HUES64 (cell line): ENCODE data around the gene SAP30BP.

Experiments
- H3K27ac ChIP-seq: 2 replicates; pipeline ENCODE4 v1.7.0; 2013; ENCODE audit warnings: low read depth, low read length, inconsistent platforms
- H3K27me3 ChIP-seq: 2 replicates; pipeline ENCODE4 v1.6.1; 2013; ENCODE audit warnings: mild to moderate bottlenecking, low read length; ENCODE audit not compliant: insufficient read depth
- H3K36me3 ChIP-seq: 2 replicates; pipeline ENCODE4 v1.6.1; 2013; ENCODE audit warnings: mild to moderate bottlenecking, low read length; ENCODE audit not compliant: insufficient read depth
- H3K4me1 ChIP-seq: 2 replicates; pipeline ENCODE4 v1.6.1; 2013; ENCODE audit warnings: mild to moderate bottlenecking, low read length, moderate library complexity; ENCODE audit not compliant: insufficient read depth
- H3K4me3 ChIP-seq: 2 replicates; pipeline ENCODE4 v1.5.1; 2013; ENCODE audit warnings: mild to moderate bottlenecking, low read length, moderate library complexity
- H3K9ac ChIP-seq: 2 replicates; pipeline ENCODE4 v1.6.1; 2013; ENCODE audit warnings: mild to moderate bottlenecking, low read depth, low read length
- H3K9me3 ChIP-seq: 2 replicates; pipeline ENCODE4 v1.6.1; 2013; ENCODE audit warnings: low read depth, low read length; ENCODE audit not compliant: insufficient read depth
- WGBS: fragments of 150-250, 120-280 bp; methylation state at CpG from one replicate; pipeline ENCODE4 v1.1.7; 2013; ENCODE audit warnings: missing lambda C conversion rate; 5-methylcytosine and 5-hydroxymethylcytosine counted together

The SAP30BP gene

DNA sequence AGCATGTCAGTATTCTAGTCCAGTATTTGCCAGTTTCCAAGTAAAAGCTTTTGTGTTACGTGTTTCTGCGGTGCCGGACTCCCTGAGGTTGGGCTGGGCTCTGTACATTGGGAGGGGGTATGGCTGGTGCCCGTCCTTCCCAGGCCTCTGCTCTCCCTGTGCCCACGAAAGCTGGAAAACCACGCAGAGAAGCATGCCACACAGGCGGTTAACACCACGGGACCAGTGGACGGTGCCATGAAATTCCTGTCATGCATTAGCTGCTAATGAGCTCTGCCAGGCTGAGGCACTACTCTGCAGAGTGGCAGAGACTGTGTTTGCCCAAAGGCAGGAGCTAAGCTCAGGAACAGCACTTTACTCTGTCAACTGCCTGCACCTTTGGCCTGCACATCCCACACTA, 25.8 kb upstream of the SAP30BP start:
- Histone ChIP-seq H3K27ac (no peak overlapping the region), H3K4me3 (no peak overlapping the region), H3K9me3 (no peaks in the 10 kb centered on the region), H3K36me3 (0 out of 2 replicates have a peak, but pooled peaks cover 2% of the 10 kb centered on the region), H3K9ac (no peak overlapping the region), H3K4me1 (peaks cover 16% of the 10 kb centered on the region), H3K27me3 (no peaks in the 10 kb centered on the region)
- 95% methylated on average over 9 of the region's 9 CpGs for WGBS

DNA sequence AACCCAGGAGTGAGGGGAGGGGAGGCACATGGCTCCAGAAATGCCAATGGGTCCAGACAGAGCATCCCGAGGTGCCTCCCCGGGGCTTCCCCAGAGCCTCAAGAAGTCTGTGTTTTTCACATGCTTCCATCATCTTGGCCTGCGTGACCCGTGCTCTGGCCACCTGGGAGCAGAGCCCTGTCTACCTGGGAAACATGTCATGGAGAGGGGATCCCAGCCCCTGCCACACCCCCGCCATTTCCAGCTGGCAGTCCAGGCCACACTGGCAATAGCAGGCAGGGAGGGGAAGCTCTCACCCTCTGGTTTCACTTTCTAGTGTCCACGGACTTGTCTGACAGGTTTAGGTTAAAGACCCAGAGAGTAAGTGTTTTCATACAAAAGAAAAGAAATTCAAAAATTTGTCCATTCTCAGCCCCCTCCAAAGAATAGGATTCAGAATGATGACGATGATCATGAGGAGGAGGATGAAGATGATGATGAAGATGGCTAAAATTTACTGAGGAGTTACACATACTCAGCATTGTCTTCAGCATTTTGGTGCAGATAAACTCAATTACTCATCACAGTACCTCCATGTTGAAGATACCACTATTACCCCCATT, 24.9 kb upstream of the SAP30BP start:
- H3K9me3 ChIP-seq: no peaks in the 10 kb centered on the region
- 95% methylated on average over 7 of the region's 7 CpGs for WGBS
- H3K9ac ChIP-seq: 0 out of 2 replicates have a peak overlapping the region, but pooled peaks have one; percentile 1
- H3K27ac ChIP-seq: peak overlapping the region; percentile 62; the same call in 1 of the 2 replicates
- 0 out of 2 replicates have a peak, but pooled peaks cover 2% of the 10 kb centered on the region for H3K36me3 ChIP-seq
- H3K4me3 ChIP-seq: no peak overlapping the region
- peaks cover 16% of the 10 kb centered on the region for H3K4me1 ChIP-seq
- no peaks in the 10 kb centered on the region for H3K27me3 ChIP-seq

DNA sequence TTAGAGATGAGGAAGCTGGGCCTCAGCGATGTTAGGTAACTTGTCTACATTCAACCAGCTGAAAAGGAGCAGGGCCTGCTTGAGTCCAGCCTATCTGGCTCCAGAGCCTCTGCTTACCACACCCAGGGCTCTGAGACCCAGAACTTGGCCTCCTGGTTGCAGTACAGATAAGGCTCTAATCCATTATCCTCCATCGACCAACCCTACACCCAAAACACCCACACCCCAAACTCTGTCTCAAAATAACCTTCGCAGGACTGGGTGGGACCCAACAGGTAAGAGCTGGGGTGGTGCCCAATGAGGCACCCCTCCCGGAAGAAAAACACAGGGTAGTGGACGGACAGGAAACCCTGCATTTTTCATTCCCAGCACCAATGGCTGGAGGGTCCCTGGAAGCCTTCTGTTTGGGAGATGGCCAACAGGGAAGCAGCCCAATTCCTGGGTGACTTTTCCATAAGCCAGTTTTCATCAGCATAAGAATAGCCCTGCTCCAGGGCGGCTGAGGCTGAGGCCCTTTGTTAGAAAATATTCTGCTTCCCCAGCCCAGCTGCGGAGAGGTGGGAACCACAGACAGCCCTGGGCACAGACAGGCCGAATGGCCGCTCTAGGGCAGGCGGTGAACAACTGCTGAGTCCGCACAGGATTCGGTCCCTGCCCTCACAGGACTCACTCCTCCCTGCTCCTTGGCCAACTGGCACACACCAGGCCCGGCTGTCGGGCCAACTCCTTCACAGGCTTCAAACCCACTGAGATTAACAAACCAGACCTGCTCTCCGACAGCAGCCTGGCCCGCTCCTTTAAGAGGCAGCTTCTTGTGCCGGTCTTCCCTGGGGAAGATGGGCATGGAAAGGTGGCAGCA, 24.1 kb upstream of the SAP30BP start:
- Histone ChIP-seq H3K9me3 (no peaks in the 10 kb centered on the region), H3K36me3 (0 out of 2 replicates have a peak, but pooled peaks cover 2% of the 10 kb centered on the region), H3K4me1 (peaks cover 16% of the 10 kb centered on the region), H3K4me3 (no peak overlapping the region), H3K27ac (peak overlapping the region; percentile 70), H3K9ac (peak overlapping the region; percentile 34; the same call in 1 of the 2 replicates), H3K27me3 (no peaks in the 10 kb centered on the region)
- 68% methylated on average over 17 of the region's 17 CpGs for WGBS

DNA sequence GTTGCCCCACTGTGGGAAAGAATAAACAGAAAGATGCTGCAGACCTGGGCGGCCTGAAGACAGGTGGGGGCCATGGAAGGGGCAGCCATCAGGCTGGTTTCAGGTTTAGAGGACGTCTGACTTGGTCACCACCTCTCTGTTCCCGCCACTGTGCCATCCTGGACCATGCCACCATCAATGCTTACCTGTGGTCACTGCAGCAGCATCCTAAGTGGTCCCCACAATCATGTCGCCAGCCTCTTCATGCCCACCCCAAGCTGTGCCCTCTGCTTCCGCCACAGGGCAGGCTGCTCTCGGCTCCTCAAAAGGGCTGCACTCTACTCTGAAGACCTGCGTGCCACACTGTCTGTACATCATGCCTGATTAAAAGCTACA, 23.5 kb upstream of the SAP30BP start:
- Histone ChIP-seq H3K4me3 (no peak overlapping the region), H3K4me1 (peaks cover 16% of the 10 kb centered on the region), H3K36me3 (0 out of 2 replicates have a peak, but pooled peaks cover 3% of the 10 kb centered on the region), H3K9ac (peak overlapping the region; percentile 34; the same call in 1 of the 2 replicates), H3K9me3 (no peaks in the 10 kb centered on the region), H3K27ac (peak overlapping the region; percentile 70), H3K27me3 (no peaks in the 10 kb centered on the region)
- WGBS: 91% methylated on average over 7 of the region's 7 CpGs

DNA sequence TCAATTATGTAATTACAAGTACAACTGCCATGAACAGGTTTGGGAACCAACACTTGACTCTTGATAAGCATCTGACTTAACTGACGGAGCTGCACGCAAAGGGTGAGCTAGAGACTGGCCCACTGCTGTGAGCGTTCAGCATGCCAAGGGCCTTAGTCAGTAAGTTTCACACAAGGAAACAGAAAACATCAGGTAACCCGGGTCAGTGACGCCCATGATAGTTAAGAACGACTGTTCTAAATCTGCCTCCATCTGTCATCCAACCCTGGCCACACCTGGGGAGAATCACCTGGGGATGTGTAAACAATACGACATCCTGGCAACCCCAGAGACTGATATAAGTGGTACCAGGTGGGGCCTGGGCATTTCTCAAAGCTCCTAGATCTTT, 21.6 kb upstream of the SAP30BP start:
- H3K4me3 ChIP-seq: no peak overlapping the region
- peaks cover 16% of the 10 kb centered on the region for H3K4me1 ChIP-seq
- H3K36me3 ChIP-seq: peaks cover 21% of the 10 kb centered on the region
- H3K27me3 ChIP-seq: no peaks in the 10 kb centered on the region
- no peak overlapping the region; the same call in 1 of the 2 replicates for H3K9ac ChIP-seq
- peak overlapping the region; percentile 74 for H3K27ac ChIP-seq
- 71% methylated on average over 7 of the region's 7 CpGs for WGBS
- no peaks in the 10 kb centered on the region for H3K9me3 ChIP-seq

DNA sequence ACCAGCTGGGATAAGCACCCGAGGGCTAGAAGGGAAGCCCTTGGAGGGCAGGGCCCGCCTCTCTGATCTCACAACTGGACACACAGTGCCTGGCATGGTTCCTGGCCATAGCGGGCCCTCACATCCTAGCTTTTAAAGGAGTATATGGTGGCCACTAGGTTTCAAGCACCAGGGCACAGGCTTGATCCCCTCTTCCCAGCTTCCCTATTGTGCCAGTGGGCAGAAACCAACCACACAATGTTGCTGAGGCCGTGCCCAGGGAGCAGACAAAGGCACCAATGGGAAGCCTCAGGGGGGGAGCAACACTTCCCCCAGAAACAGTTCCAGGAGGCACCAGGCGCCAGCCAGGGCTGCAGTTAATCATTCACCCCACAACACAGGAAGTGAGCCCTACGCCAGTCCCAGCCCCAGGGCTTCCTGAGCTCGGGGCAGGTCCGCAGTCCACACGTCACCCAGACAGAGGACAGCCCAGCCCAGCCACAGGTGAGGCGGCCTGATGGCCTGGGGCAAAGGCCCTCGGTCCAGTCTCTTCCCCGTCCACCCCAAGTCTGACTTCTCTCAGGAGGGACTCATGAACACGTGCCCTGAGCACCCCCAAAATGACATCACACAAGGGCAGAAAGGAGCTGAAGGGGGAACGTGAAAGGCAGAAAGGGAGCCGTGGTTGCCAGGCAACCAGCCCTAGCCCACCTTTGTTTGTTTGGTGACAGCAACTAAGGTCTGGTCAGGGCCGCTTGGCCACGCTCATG, 21.1 kb upstream of the SAP30BP start:
- Histone ChIP-seq H3K36me3 (peaks cover 27% of the 10 kb centered on the region), H3K4me1 (peaks cover 16% of the 10 kb centered on the region), H3K4me3 (no peak overlapping the region), H3K27me3 (no peaks in the 10 kb centered on the region), H3K27ac (peak overlapping the region; percentile 74), H3K9me3 (no peaks in the 10 kb centered on the region), H3K9ac (peak overlapping the region; percentile 31; the same call in 1 of the 2 replicates)
- WGBS: 86% methylated on average over 17 of the region's 17 CpGs

DNA sequence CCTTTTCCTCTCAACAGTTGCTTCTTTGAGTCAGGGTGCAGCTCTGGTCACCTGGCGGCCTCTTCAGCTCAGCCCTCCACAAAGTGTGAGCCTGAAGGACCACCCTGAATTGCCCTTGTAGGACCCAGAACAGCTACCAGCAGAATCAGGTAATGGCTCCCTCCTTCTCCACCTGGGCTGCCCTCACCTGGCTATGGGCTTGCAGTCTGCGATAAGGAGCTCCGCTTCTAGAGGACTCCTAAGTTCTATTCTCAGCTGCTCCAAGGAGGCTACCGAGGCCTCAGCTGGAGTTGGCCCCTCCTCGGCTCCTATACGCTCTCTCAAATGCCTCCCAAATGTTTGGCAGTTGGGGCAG, 20.5 kb upstream of the SAP30BP start:
- H3K9ac ChIP-seq: no peak overlapping the region
- peaks cover 29% of the 10 kb centered on the region for H3K36me3 ChIP-seq

DNA sequence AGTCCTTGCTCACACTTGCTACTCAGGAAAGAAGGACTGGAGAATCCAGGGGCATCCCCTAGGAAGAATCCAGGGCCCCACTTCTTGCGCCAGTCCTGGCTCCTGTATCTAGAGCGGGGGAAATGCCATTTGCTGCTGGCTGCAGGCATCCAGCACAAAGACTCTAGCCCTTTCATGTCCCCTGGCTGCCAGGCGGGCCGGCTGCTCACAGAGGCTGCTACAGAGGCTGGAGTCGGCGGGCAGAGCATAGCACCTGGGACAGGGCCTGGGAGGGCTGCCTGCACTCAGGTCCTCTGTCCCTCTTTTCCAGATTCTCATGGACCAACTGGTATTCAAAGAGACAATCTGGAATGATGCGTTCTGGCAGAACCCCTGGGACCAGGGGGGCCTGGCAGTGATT, 20.1 kb upstream of the SAP30BP start:
- Histone ChIP-seq H3K9me3 (no peaks in the 10 kb centered on the region), H3K9ac (no peak overlapping the region), H3K27me3 (no peaks in the 10 kb centered on the region), H3K27ac (no peak overlapping the region; the same call in 1 of the 2 replicates), H3K36me3 (peaks cover 32% of the 10 kb centered on the region), H3K4me3 (no peak overlapping the region), H3K4me1 (peaks cover 16% of the 10 kb centered on the region)
- 92% methylated on average over 7 of the region's 7 CpGs for WGBS

More for the DNA sequence above, 20.5 kb upstream of the SAP30BP start:
- Histone ChIP-seq H3K4me3 (no peak overlapping the region), H3K27me3 (no peaks in the 10 kb centered on the region), H3K27ac (peak overlapping the region; percentile 74), H3K9me3 (no peaks in the 10 kb centered on the region), H3K4me1 (peaks cover 16% of the 10 kb centered on the region)
- 93% methylated on average over 6 of the region's 6 CpGs for WGBS

DNA sequence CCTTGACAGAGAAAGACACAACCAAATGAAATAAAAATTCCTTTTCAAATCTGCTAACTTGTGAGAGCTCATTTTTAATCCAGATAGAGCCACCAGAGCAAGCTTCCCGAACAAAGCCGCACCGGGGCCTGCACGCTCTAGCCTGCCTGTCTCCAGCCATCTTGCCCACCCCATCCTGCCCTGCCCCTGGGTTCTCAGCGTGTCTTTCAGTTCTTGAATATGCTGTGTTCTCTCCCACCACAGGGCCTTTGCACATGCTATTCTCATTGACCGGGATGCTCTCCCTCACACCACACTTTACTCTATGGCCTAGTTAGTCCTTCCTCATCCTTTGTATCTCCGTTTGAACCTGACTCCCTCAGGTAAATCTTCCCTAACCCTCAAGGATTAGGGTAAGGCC, 19.2 kb upstream of the SAP30BP start:
- 97% methylated on average over 7 of the region's 7 CpGs for WGBS
- no peak overlapping the region for H3K4me3 ChIP-seq
- H3K9ac ChIP-seq: no peak overlapping the region
- H3K27ac ChIP-seq: no peak overlapping the region
- H3K27me3 ChIP-seq: no peaks in the 10 kb centered on the region
- peaks cover 32% of the 10 kb centered on the region for H3K36me3 ChIP-seq
- peaks cover 9% of the 10 kb centered on the region for H3K4me1 ChIP-seq
- H3K9me3 ChIP-seq: no peaks in the 10 kb centered on the region

DNA sequence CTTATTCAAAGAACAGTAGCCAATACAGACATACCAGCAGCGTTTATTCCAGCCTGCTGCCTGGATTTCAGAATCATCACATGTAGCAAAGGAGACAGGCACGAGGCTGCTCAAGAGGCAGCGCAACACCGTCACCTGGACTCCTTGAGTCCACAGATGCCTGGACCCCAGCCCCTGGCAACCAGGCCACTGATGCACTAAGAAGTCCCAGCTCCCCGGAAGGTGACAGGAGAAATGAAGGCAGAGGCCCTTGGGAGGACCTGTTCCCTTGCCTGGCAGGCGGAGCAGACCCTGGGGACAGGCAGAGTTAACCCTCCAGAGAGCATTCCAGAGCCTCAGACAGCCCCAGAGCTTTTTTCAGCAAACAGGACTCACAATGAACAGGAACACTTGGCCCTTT, 17.5 kb upstream of the SAP30BP start:
- Histone ChIP-seq H3K27me3 (no peaks in the 10 kb centered on the region), H3K4me1 (no peaks in the 10 kb centered on the region; the same call in 1 of the 2 replicates), H3K9ac (no peak overlapping the region), H3K27ac (no peak overlapping the region), H3K9me3 (no peaks in the 10 kb centered on the region), H3K36me3 (peaks cover 41% of the 10 kb centered on the region), H3K4me3 (no peak overlapping the region)
- 97% methylated on average over 6 of the region's 6 CpGs for WGBS

DNA sequence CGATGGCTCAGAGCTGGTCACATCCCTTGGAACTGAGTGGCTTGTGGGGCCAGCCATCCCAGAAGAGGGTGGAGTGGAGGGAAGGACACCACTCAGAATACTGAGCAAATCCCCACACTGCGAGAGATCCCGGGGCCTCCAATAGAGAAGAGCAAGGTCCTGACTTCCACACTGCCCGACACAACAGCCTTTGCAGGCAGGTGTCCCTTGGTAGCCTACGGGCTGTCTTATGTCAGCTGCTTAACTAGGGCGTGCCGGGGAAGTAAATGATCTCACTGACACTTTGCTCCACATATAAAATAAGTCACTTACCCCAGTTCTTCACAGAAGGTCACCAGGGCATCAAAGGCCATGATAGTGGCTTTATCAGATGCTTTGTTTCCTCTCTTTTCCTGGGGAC, 16.3 kb upstream of the SAP30BP start:
- Histone ChIP-seq H3K27me3 (no peaks in the 10 kb centered on the region), H3K36me3 (peaks cover 44% of the 10 kb centered on the region), H3K9ac (no peak overlapping the region), H3K4me3 (no peak overlapping the region), H3K27ac (no peak overlapping the region), H3K9me3 (no peaks in the 10 kb centered on the region), H3K4me1 (no peaks in the 10 kb centered on the region; the same call in 1 of the 2 replicates)
- whole genome bisulfite sequencing: 95% methylated on average over 7 of the region's 7 CpGs
